Measurements from ENCODE around the gene ISCU.

The ISCU gene

DNA sequence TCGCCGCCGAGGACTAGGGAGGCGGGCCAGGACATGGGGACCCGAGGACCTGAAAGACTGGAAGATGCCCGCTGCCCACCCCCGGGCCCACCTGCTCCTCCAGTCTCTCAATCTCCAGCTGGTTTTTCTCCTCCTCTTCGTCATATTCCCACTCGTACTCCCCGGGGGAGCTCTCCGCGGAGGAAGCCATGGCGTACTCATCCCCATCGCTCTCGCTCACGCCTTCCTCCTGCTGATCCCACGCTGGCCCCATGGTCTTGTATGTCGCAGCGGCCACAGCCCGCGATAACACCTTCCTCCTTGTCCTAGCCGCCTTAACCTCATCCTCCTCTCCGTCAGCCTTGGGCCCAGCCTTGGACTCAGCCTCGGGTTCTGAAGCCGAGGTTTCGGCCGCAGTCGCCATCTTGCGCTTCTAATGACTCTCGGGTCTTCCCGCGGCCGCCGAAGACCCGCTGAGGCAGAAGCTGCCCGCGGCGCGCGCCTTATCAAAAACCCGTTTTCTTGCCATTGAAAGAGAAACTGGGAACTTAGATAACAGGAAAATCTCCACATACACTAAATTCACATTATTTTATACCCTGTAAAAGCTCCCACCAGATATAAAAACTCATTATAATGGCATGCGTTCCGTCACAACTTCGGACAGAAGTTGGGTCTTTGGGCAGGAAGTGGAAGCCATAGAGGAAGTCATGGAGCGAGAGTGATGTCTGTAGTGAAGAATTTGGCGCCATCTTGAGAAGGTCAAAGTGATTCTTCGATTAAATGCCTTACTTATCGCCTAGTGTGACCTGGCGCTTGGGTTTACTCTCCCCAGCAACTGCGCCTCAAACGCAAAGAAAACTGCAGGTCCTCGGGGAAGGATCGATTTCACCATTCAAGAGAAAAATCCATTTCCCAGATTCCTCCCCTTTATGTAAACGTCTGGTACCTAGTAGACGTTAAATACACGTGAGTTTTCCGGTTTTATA, 1.4 kb upstream of the ISCU start, which contains the start of gene SART3:
SART3 (minus strand) TSS at position 422 of the 968 bp plus-strand sequence; CDS start at position 403, 19 bp downstream.
- H3K4me1 Mint-ChIP-seq = peaks cover 42% of the 10 kb centered on the region
- peaks cover 82% of the 10 kb centered on the region for H3K36me3 Mint-ChIP-seq
- peak; percentile 61 for ATAC-seq
- DNase-seq (ENCODE audit: low spot score in 2 of 2) = peak; percentile 71 to 90
- peak within 1 kb of the TSS; percentile 99 for H3K27ac Mint-ChIP-seq
- H3K4me3 Mint-ChIP-seq = peak within 1 kb of the TSS; percentile 92
- no peaks in the 10 kb centered on the region for H3K9me3 Mint-ChIP-seq

DNA sequence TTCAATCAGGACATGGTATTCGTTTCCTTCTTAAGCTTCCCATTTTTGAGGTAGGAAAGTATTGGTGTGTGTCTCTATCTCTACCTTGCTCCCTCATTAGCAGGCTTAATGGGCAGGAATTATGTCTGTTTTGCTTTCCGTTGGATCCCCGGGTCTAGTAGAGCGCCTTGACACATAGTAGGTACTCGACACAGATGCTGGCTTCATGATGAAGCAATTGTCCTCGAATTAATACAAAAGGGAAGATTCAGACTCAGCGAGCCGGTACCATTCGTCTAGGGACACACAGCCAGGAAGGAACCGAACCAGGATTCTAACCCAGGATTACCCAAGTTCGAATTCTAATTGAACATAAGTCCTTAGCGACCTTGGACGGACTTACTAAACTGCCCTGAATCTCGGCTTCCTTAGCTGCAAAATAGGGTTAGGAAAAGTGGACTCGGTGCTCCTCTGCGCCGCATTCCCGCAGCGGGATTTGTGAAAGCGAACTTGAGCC, 496 bp upstream of the ISCU start:
- Mint-ChIP-seq H3K4me3 (peak overlapping the region; percentile 92), H3K4me1 (peaks cover 44% of the 10 kb centered on the region), H3K36me3 (peaks cover 82% of the 10 kb centered on the region), H3K27ac (peak overlapping the region; percentile 99), H3K9me3 (no peaks in the 10 kb centered on the region)
- no peak for ATAC-seq
- DNase-seq (ENCODE audit: low spot score in 2 of 2) = no peak

GRCh38 chr12:108563136-108563803, 874 bp downstream of the ISCU start:
- DNase-seq (ENCODE audit: low spot score in 2 of 2) (peak; percentile 64 to 86), ATAC-seq (peak; percentile 66)
- H3K27ac Mint-ChIP-seq = peak overlapping the region; percentile 99
- peaks cover 46% of the 10 kb centered on the region for H3K4me1 Mint-ChIP-seq
- H3K36me3 Mint-ChIP-seq = peaks cover 82% of the 10 kb centered on the region
- H3K4me3 Mint-ChIP-seq = peak overlapping the region; percentile 92
- no peaks in the 10 kb centered on the region for H3K9me3 Mint-ChIP-seq

GRCh38 chr12:108563804-108564151, 1.4 kb downstream of the ISCU start:
- ATAC-seq (no peak), DNase-seq (ENCODE audit: low spot score in 2 of 2) (no peak)
- peaks cover 48% of the 10 kb centered on the region for H3K4me1 Mint-ChIP-seq
- no peaks in the 10 kb centered on the region for H3K9me3 Mint-ChIP-seq
- H3K27ac Mint-ChIP-seq = peak overlapping the region; percentile 99
- H3K36me3 Mint-ChIP-seq = peaks cover 82% of the 10 kb centered on the region
- H3K4me3 Mint-ChIP-seq = peak overlapping the region; percentile 92

DNA sequence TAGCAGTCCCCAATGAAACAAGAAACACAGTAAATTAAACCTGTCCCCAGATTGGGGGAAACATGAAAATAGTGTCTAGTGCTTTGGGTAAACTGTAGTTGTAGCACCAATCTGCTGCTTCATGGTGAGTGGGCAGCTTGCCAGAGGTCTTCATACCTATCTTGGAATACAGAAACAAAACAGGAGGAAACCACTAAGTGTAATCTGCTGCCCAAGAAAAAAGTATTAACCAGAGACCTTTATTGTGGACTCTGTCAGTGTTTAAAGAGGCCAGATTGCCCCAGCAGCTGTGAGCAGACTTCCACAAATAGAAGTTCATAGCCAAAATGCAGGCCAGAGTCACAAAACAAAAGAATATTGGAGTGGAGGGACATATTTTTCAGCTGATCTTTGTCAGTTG, 2.3 kb downstream of the ISCU start:
- Mint-ChIP-seq H3K9me3 (no peaks in the 10 kb centered on the region), H3K27ac (peak overlapping the region; percentile 29), H3K36me3 (peaks cover 82% of the 10 kb centered on the region), H3K4me1 (peaks cover 54% of the 10 kb centered on the region), H3K4me3 (no peak overlapping the region)
- DNase-seq (ENCODE audit: low spot score in 2 of 2) = no peak
- ATAC-seq = no peak

DNA sequence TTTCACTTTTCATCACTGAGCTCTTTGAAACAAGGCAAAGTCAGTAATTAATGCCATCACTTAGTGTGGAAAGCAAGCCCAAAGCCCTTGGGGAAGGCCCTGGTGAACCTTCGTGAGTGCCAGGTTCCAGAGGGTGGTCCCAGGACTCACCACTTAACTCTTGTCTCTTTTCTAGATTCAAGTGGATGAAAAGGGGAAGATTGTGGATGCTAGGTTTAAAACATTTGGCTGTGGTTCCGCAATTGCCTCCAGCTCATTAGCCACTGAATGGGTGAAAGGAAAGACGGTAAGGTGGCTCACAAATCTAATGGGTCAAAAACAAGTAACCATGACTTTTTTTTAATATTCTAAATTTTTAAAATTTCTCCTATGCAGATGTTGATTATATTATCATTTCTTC, 2.8 kb downstream of the ISCU start:
- Mint-ChIP-seq H3K27ac (peak overlapping the region; percentile 77), H3K36me3 (peaks cover 82% of the 10 kb centered on the region), H3K9me3 (no peaks in the 10 kb centered on the region), H3K4me1 (peaks cover 49% of the 10 kb centered on the region), H3K4me3 (no peak overlapping the region)
- DNase-seq (ENCODE audit: low spot score in 2 of 2) (no peak), ATAC-seq (no peak)

GRCh38 chr12:108565976-108566375, 3.6 kb downstream of the ISCU start:
- DNase-seq (ENCODE audit: low spot score in 2 of 2) (peak; percentile 21 to 61), ATAC-seq (peak; percentile 17)
- H3K9me3 Mint-ChIP-seq = no peaks in the 10 kb centered on the region
- H3K4me3 Mint-ChIP-seq = no peak overlapping the region
- peaks cover 48% of the 10 kb centered on the region for H3K4me1 Mint-ChIP-seq
- peak overlapping the region; percentile 77 for H3K27ac Mint-ChIP-seq
- H3K36me3 Mint-ChIP-seq = peaks cover 82% of the 10 kb centered on the region

GRCh38 chr12:108566452-108566851, 4.1 kb downstream of the ISCU start:
- Mint-ChIP-seq H3K4me3 (no peak overlapping the region), H3K9me3 (no peaks in the 10 kb centered on the region), H3K36me3 (peaks cover 80% of the 10 kb centered on the region), H3K4me1 (peaks cover 48% of the 10 kb centered on the region), H3K27ac (peak overlapping the region; percentile 77)
- ATAC-seq = no peak
- no peak for DNase-seq (ENCODE audit: low spot score in 2 of 2)

- Mint-ChIP-seq H3K27ac (peak overlapping the region; percentile 93), H3K4me1 (peaks cover 53% of the 10 kb centered on the region), H3K9me3 (no peaks in the 10 kb centered on the region), H3K36me3 (peaks cover 80% of the 10 kb centered on the region), H3K4me3 (peak overlapping the region; percentile 70)
- ATAC-seq = no peak
- DNase-seq (ENCODE audit: low spot score in 2 of 2) = no peak
These were observed 5.3 kb downstream of the ISCU start for GRCh38 chr12:108567406-108568337.

GRCh38 chr12:108568338-108569154, 6.2 kb downstream of the ISCU start:
- H3K27ac Mint-ChIP-seq = peak overlapping the region; percentile 93
- peak; percentile 94 for ATAC-seq
- H3K4me1 Mint-ChIP-seq = peaks cover 57% of the 10 kb centered on the region
- peak; percentile 33 to 82 for DNase-seq (ENCODE audit: low spot score in 2 of 2)
- H3K9me3 Mint-ChIP-seq = no peaks in the 10 kb centered on the region
- peaks cover 73% of the 10 kb centered on the region for H3K36me3 Mint-ChIP-seq
- H3K4me3 Mint-ChIP-seq = peak overlapping the region; percentile 70

- H3K36me3 Mint-ChIP-seq = peaks cover 49% of the 10 kb centered on the region
- H3K4me3 Mint-ChIP-seq = no peak overlapping the region
- ATAC-seq (no peak), DNase-seq (ENCODE audit: low spot score in 2 of 2) (no peak)
- no peak overlapping the region for H3K27ac Mint-ChIP-seq
- H3K9me3 Mint-ChIP-seq = no peaks in the 10 kb centered on the region
- H3K4me1 Mint-ChIP-seq = peaks cover 59% of the 10 kb centered on the region
These were observed 8.6 kb downstream of the ISCU start for GRCh38 chr12:108570743-108571608.

DNA sequence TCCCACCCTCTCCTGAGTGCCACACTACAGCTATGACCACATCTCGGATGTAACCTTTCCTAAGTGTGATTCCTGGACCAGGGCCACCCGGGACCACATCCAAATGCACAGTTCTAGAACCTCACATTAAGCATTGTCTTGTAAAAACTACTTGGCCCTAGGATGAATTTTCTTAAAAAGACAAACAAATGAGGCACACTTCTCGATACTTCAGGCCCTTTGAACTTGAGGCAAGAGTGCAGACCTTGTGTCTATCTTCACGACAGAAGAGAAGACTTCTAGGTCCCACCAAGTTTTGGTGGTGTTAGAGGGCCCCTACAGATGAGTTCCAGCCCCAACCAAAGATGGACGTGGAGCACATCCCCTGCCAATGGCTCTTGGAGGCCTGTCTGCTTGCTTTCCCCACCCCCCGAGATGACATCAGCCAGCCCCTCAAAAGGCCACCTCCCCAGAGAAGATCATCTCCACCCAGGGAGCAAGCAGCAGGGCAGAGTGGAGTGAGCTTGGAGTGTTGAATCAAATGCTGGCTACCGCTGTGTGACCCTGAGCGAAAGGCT, 9.3 kb downstream of the ISCU start:
- Mint-ChIP-seq H3K27ac (peak overlapping the region; percentile 54), H3K4me1 (peaks cover 52% of the 10 kb centered on the region), H3K36me3 (peaks cover 42% of the 10 kb centered on the region), H3K4me3 (peak overlapping the region; percentile 5), H3K9me3 (no peaks in the 10 kb centered on the region)
- no peak for DNase-seq (ENCODE audit: low spot score in 2 of 2)
- no peak for ATAC-seq

- Mint-ChIP-seq H3K4me3 (peak overlapping the region; percentile 5), H3K36me3 (peaks cover 36% of the 10 kb centered on the region), H3K27ac (peak overlapping the region; percentile 54), H3K9me3 (no peaks in the 10 kb centered on the region), H3K4me1 (peaks cover 46% of the 10 kb centered on the region)
- peak; percentile 62 for ATAC-seq
- DNase-seq (ENCODE audit: low spot score in 2 of 2) = no peak
These were observed 9.9 kb downstream of the ISCU start for GRCh38 chr12:108572166-108572790.

Measured in stimulated activated effector memory CD8-positive, alpha-beta T cell treated with anti-CD3 and anti-CD28 coated beads, Interleukin-12 subunit alpha, Interleukin-12 subunit beta, amount 100 ng/mL, for 72 hours (primary cell).